HepG2 (cell line): ENCODE results near the gene ATP13A2. TPM values are rescaled to one million over a fixed set of nuclear protein-coding genes. Genes with fewer than 3 reads are reported as not detected.

Experiments used
- ATAC-seq: fragments of 200-7000 bp; cut with Tn5 transposase; 3 replicates; pipeline ENCODE4 v1.9.1; 2020; ENCODE audit warnings: mild to moderate bottlenecking, moderate library complexity
- BruUV-seq: library from RNA; stranded (reverse); fragments of 400-500 nt; replicated peaks from 2 replicates; lab custom pipeline; 2021; lab: Mats Ljungman, UMichigan
- CTCF ChIA-PET: fragments of 300-600 bp; formaldehyde crosslinking; extraction: SDS; loops from one replicate; lab custom pipeline; 2021; ENCODE audit warnings: low total read pairs, inconsistent platforms, low intra/inter-chr PET ratio; lab: Yijun Ruan, JAX
- POLR2A ChIA-PET: fragments of 350-600 bp; sonication (Branson Sonifier 250); formaldehyde crosslinking; loops from one replicate; lab custom pipeline; 2020; ENCODE audit warnings: antibody characterized with exemption, inconsistent platforms; lab: Yijun Ruan, JAX
- DNase-seq: peaks from one replicate; pipeline ENCODE4 v3.0.0-alpha.2; 2015; ENCODE audit warnings: low spot score
- FAIRE-seq: peaks from 3 replicates; lab custom pipeline; 2011; peaks lifted over from hg19 to GRCh38; lab: Jason Lieb, UNC
- H2AFZ ChIP-seq: one replicate; pipeline ENCODE4 v1.6.1; 2011; ENCODE audit warnings: low read length, inconsistent platforms
- H3K27ac ChIP-seq: fragments of 300-600 bp; 3 replicates; pipeline ENCODE4 v1.8.0; 2011; ENCODE audit warnings: mixed run types, mild to moderate bottlenecking, mixed read lengths, low read length, inconsistent platforms; ENCODE audit not compliant: insufficient read depth; ENCODE audit errors: extremely low read length
- H3K27me3 ChIP-seq, 2 experiments: fragments of 200-600 bp in 1 of 2; 2 replicates in 1 of 2; 3 replicates in 1 of 2; pipeline versions ENCODE4 v1.6.0 to v1.8.0; 2011; ENCODE audit warnings: low read length in 2 of 2, mild to moderate bottlenecking in 2 of 2, moderate library complexity in 2 of 2, inconsistent platforms in 1 of 2; ENCODE audit not compliant: insufficient read depth in 2 of 2, control insufficient read depth in 1 of 2
- H3K36me3 ChIP-seq, 2 experiments: fragments of 200-600 bp in 1 of 2; replicated peaks in 1 of 2; 2 replicates in 1 of 2; 3 replicates in 1 of 2; pipeline versions ENCODE4 v1.5.1 to v1.8.0; 2011; ENCODE audit warnings: low read length in 2 of 2, inconsistent platforms in 1 of 2; ENCODE audit not compliant: insufficient read depth in 2 of 2, control insufficient read depth in 1 of 2
- H3K4me1 ChIP-seq: 2 replicates; pipeline ENCODE4 v1.5.1; 2012; ENCODE audit warnings: low read length, inconsistent platforms; ENCODE audit not compliant: insufficient read depth
- H3K4me2 ChIP-seq: 2 replicates; pipeline ENCODE4 v1.6.0; 2011; ENCODE audit warnings: low read depth, low read length, inconsistent platforms
- H3K4me3 ChIP-seq, 3 experiments: fragments of 200-600 bp in 1 of 3; sonication (generic), shearing (Covaris generic) in 1 of 3; replicated peaks in 1 of 3; 2 replicates each; pipeline ENCODE4 v1.5.1; 2011 to 2016; ENCODE audit warnings: low read length in 3 of 3, inconsistent platforms in 2 of 3, low read depth in 2 of 3, mild to moderate bottlenecking in 2 of 3, control low read depth in 1 of 3, mixed read lengths in 1 of 3; ENCODE audit not compliant: insufficient read depth in 1 of 3
- H3K79me2 ChIP-seq: one replicate; pipeline ENCODE4 v1.6.1; 2011; ENCODE audit warnings: low read length, inconsistent platforms; ENCODE audit not compliant: insufficient read depth
- H3K9ac ChIP-seq: 2 replicates; pipeline ENCODE4 v1.6.0; 2011; ENCODE audit warnings: mild to moderate bottlenecking, low read depth, low read length, inconsistent platforms; ENCODE audit not compliant: insufficient read depth
- H3K9me3 ChIP-seq: 2 replicates; pipeline ENCODE4 v1.5.1; 2012; ENCODE audit warnings: mild to moderate bottlenecking, low read length
- H4K20me1 ChIP-seq: 2 replicates; pipeline ENCODE4 v1.6.0; 2011; ENCODE audit warnings: inconsistent platforms, mild to moderate bottlenecking, low read length, moderate library complexity; ENCODE audit not compliant: insufficient read depth
- AGO2 ChIP-seq: fragments of 200-400 bp; formaldehyde crosslinking; optimal IDR thresholded peaks from 2 replicates; pipeline ENCODE3; 2017; ENCODE audit warnings: mild to moderate bottlenecking, low read depth, low read length, moderate library complexity
- EEA1 ChIP-seq: sonication (generic); formaldehyde crosslinking; IDR thresholded peaks from 2 replicates; pipeline ENCODE4 v1.5.1; 2020; ENCODE audit warnings: mild to moderate bottlenecking, missing genetic modification reagents, borderline replicate concordance
- GMEB2 ChIP-seq: IDR thresholded peaks from 2 replicates; pipeline ENCODE4 v1.6.1; 2016; ENCODE audit warnings: missing biosample characterization, missing genetic modification reagents, low read depth
- MEF2D ChIP-seq: sonication (generic); formaldehyde crosslinking; IDR thresholded peaks from 2 replicates; pipeline ENCODE4 v1.5.1; 2020; ENCODE audit warnings: mild to moderate bottlenecking, missing genetic modification reagents
- RAD51 ChIP-seq: fragments of 450-650 bp; IDR thresholded peaks from 2 replicates; pipeline ENCODE4 v1.6.1; 2016; ENCODE audit warnings: borderline replicate concordance
- RARA ChIP-seq: IDR thresholded peaks from 2 replicates; pipeline ENCODE4 v1.6.1; 2016; ENCODE audit warnings: missing genetic modification reagents, missing compliant biosample characterization
- THRA ChIP-seq: sonication (generic); formaldehyde crosslinking; IDR thresholded peaks from 2 replicates; pipeline ENCODE4 v1.4.0; 2020; ENCODE audit warnings: missing genetic modification reagents, borderline replicate concordance
- U2AF1 ChIP-seq: fragments of 200-400 bp; formaldehyde crosslinking; optimal IDR thresholded peaks from 2 replicates; pipeline ENCODE3; 2017; ENCODE audit warnings: mild to moderate bottlenecking, low read depth, low read length
- ZNF280B ChIP-seq: sonication (generic); formaldehyde crosslinking; IDR thresholded peaks from 2 replicates; pipeline ENCODE4 v1.5.0; 2020; ENCODE audit warnings: missing genetic modification reagents, mild to moderate bottlenecking, borderline replicate concordance
- ZNF33B ChIP-seq: sonication (generic); formaldehyde crosslinking; IDR thresholded peaks from 2 replicates; pipeline ENCODE4 v1.5.1; 2020; ENCODE audit warnings: mild to moderate bottlenecking, missing genetic modification reagents
- ZNF788 ChIP-seq: sonication (generic); formaldehyde crosslinking; IDR thresholded peaks from 2 replicates; pipeline ENCODE4 v1.5.0; 2020; ENCODE audit warnings: mild to moderate bottlenecking, missing genetic modification reagents, borderline replicate concordance
- WGBS: methylation state at CpG from one replicate; pipeline ENCODE4 v1.1.6; 2017; ENCODE audit warnings: low lambda C conversion rate; 5-methylcytosine and 5-hydroxymethylcytosine counted together
- in situ Hi-C: cut with HindIII; loops from 2 replicates; pipeline ENCODE4 v1.10.0; 2017; ENCODE audit warnings: low pct_unique_long_range_greater_than_20kb; ENCODE audit not compliant: extremely low pct_ligation_motif_present
- intact Hi-C: fragments of 100-400 bp; cut with micrococcal nuclease; formaldehyde crosslinking; loops from one replicate; pipeline ENCODE4 v1.10.0; 2022; ENCODE audit not compliant: unreplicated experiment
- polyA plus RNA-seq, 8 experiments: library from polyadenylated mRNA; depleted of rRNA in 3 of 8; stranded (reverse) in 7 of 8; unstranded in 1 of 8; fragments of >200 nt; fragmentation: Illumina TruSeq in 4 of 8; extraction: Trizol in 4 of 8; gene quantifications; 2 replicates each; pipeline versions ENCODE4 v1.2.1 to v1.2.3, GENCODE V29; 2011 to 2016; ENCODE audit warnings: low read depth in 4 of 8, missing spikeins in 1 of 8, mixed read lengths in 1 of 8; ENCODE audit not compliant: insufficient read depth in 1 of 8
- total RNA-seq, 5 experiments: library from RNA; depleted of rRNA; stranded (reverse); fragments of >200 nt; fragmentation: Illumina TruSeq; extraction: Trizol; gene quantifications; 2 replicates each; pipeline ENCODE4 v1.2.3, GENCODE V29; 2016; ENCODE audit warnings: low read depth in 1 of 5

The ATP13A2 gene
- total and polyA plus RNA-seq, 2 of the 13 experiments (the other 11 are each of a cell fraction or from before 2014, with no cell fraction given) = 13.2 to 16.2 TPM

- Histone ChIP-seq H2AFZ (no peak overlapping the region), H3K4me2 (no peak overlapping the region), H4K20me1 (no peaks in the 10 kb centered on the region; the same call in 1 of the 2 replicates), H3K79me2 (no peaks in the 10 kb centered on the region), H3K36me3 (no peaks in the 10 kb centered on the region), H3K4me1 (no peaks in the 10 kb centered on the region), H3K27me3 (peaks cover 1 to 4% of the 10 kb centered on the region in 2 experiments; a peak in 2 of 5 replicates), H3K27ac (no peak overlapping the region), H3K9ac (no peak overlapping the region), H3K9me3 (no peaks in the 10 kb centered on the region), H3K4me3 (no peak overlapping the region)
- intact Hi-C loops = no loop called here
- ChIA-PET POLR2A (no interaction called here), CTCF (no interaction called here)
- WGBS = 83% methylated on average over 19 of the region's 28 CpGs
- in situ Hi-C loops = loop anchor here (25.0 kb wide), 1 partner anchor 266 kb away; the partner anchor contains the start of gene PADI3
- ATAC-seq (peak; percentile 19), FAIRE-seq (no peak), DNase-seq (no peak)
- BruUV-seq = no TSS peak
- TF ChIP-seq AGO2 = peak; percentile 28
- no peak for TF ChIP-seq ZNF280B
Measured at GRCh38 chr1:16971341-16972188, 40.2 kb downstream of the ATP13A2 start.

GRCh38 chr1:16970132-16970910 lies 41.4 kb downstream of the ATP13A2 start:
- DNase-seq = no peak
- 83% methylated on average over 18 of the region's 28 CpGs for WGBS
- peaks cover 1 to 4% of the 10 kb centered on the region in 2 experiments; a peak in 2 of 5 replicates for H3K27me3 ChIP-seq
- H3K9ac ChIP-seq = no peak overlapping the region
- no peak for FAIRE-seq
- ChIA-PET POLR2A (no interaction called here), CTCF (no interaction called here)
- no peaks in the 10 kb centered on the region for H3K9me3 ChIP-seq
- ATAC-seq = no peak
- in situ Hi-C loops (loop anchor here (25.0 kb wide), 1 partner anchor 267 kb away; the partner anchor contains the start of gene PADI3), intact Hi-C loops (no loop called here)
- no peak overlapping the region for H2AFZ ChIP-seq
- no peaks in the 10 kb centered on the region for H3K79me2 ChIP-seq
- H3K4me2 ChIP-seq = no peak overlapping the region
- no peaks in the 10 kb centered on the region for H3K4me1 ChIP-seq
- no peaks in the 10 kb centered on the region; the same call in 1 of the 2 replicates for H4K20me1 ChIP-seq
- no peaks in the 10 kb centered on the region for H3K36me3 ChIP-seq
- no peak overlapping the region for H3K4me3 ChIP-seq
- no peak overlapping the region for H3K27ac ChIP-seq
- no TSS peak for BruUV-seq
- TF ChIP-seq ZNF33B (CRISPR knock-in tag) (no peak), RARA (no peak), RAD51 (no peak), MEF2D (CRISPR knock-in tag) (no peak), ZNF788 (no peak), U2AF1 (no peak), EEA1 (CRISPR knock-in tag) (no peak), THRA (CRISPR knock-in tag) (no peak), GMEB2 (no peak)
